Measurements from ENCODE around the gene SLC16A1.
"Not testable (repeated sequence)": the region's sequence is repeated elsewhere in the genome, so short reads cannot be mapped to it uniquely, and the experiment has no call there.

The SLC16A1 gene

DNA sequence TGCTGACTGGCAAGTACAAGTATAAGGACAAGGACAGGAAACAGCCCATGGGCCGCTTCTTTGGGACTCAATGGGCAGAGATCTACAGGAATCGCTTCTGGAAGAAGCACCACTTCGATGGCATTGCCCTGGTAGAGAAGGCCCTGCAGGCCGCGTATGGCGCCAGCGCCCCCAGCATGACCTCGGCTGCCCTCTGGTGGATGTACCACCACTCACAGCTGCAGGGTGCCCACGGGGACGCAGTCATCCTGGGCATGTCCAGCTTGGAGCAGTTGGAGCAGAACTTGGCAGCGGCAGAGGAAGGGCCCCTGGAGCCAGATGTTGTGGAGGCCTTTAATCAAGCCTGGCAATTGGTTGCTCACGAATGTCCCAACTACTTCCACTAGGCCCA, 32.0 kb downstream of the SLC16A1 start:
- DNase-seq (ENCODE audit: low spot score) = no peak

GRCh38 chr1:112923234-112923958, 32.6 kb downstream of the SLC16A1 start:
- DNase-seq (ENCODE audit: low spot score) = no peak

DNA sequence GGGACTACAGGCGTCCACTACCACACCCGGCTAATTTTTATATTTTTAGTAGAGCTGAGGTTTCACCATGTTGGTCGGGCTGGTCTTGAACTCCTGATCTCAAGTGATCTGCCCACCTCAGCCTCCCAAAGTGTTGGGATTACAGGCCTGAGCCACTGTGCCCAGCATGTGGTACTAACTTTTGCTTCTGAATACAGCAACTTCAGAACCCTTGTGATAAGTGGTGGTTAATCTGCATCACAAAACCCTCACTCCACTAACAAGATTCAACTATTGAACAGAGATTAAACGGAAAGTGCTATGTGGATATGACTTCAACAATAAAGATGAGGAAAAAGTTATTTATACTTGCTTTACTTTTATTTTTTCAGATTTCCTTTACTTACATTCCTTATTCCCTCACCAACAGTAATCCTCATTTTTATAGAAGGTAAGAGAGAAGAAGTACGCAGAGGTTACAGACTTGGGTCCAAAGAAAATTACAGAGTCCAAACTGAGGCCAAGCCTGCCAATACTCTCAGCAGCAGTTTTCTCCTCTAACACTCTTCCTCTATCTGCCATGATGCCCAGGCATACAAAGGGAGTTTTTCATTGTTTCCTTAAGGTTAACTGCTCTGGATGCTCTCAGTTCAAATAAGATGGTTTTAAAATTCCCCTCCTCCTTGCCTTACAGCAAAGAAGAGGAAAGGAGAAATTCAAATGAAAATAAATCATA, 44.3 kb downstream of the SLC16A1 start:
- DNase-seq (ENCODE audit: low spot score) = no peak

- DNase-seq (ENCODE audit: low spot score) = no peak
These were observed 46.1 kb downstream of the SLC16A1 start for GRCh38 chr1:112909847-112910246.

DNA sequence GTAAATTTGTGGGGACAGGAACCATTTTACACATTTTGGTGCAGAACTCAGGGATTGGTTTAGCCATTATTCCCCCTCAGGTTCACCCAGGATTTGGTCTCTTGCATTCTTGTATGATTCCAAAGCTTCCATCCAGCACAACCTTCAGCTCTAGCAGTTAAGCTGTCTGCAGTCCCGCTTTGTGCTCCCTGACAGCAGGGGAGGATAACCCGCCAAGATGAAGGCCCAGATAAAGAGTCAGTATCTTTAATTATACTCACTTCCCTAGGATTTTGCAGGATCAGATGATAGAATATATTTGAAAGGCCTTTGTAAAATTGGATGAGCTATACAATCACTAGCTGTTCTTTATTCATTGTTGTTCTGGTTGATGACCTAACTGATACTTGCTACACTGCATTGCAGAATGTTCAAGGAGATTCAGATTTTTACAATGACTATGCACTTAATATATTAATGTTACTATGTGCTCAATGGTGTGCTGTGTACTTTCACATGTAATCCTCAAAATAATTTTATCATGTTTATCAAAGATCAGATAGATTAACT, 49.8 kb downstream of the SLC16A1 start:
- no peak for DNase-seq (ENCODE audit: low spot score)

GRCh38 chr1:112905395-112906149, 50.4 kb downstream of the SLC16A1 start:
- DNase-seq (ENCODE audit: low spot score) = no peak

DNA sequence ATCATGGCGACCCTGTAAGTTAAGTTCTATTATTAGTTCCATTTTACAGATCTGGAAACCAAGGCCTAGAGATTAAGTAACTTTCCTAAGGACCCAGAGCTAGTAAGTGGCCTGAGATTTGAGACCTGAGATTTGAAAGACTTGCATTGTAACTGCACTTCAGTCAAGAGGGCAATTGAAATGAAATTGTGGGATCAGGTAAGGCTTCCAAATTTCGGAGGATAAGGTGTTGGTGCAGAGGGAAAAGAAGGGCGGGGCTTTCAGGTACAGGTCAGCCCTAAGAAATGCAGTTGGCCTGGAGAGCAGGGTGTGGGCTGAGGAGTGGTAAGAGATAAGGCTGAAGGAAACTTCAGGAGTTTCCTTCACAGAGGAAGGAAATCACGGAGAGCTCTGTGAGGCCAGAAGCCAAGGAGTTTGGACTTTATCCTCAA, 51.1 kb downstream of the SLC16A1 start:
- no peak for DNase-seq (ENCODE audit: low spot score)

DNA sequence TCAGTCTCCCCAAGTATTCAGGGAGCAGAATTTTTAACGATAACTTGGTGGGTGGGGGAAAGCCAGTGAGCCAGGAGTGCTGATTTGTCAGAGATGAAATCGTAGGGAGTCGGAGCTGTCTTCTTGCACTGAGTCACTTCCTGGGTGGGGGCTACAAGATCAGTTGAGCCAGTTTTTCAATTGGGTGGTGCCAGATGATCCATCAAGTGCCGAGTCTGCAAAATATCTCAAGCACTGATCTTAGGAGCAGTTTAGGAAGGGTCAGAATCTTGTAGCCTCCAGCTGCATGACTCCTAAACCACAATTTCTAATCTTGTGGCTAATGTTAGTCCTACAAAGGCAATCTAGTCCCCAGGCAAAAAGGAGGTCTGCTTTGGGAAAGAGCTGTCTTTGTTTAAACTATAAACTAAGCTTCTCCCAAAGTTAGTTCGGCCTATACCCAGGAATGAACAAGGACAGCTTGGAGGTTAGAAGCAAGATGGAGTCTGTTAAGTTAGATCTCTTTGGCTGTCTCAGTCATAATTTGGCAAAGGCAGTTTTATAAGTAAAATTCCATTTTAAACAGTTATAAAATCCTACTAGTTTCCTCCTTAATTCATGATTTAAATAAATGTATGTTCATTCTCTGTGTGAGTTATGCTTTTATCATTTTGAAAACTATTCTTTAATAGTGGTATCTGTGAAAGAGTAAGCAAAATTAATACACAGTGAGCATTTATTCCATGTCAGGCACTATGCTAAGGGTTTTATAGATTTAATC, 51.7 kb downstream of the SLC16A1 start:
- DNase-seq (ENCODE audit: low spot score) = no peak

DNA sequence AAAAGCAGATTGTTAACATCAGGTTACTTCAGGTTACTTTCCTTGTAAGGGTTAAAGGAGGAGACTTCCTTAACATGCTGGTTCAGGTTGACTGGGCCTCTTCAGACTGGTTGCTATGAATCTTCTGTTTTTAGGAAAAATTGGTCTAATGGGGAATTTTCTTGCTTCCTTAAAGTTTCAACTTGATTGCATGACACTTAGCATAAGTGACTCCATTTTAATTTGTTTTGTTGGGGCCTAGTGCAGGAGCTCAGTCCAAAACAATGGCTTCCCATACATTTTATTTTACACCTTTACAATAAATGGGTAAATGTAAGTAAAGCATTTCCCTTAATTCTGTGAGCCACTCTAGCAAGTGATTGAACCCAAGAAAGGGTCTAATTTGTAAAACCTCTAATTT, 53.8 kb downstream of the SLC16A1 start:
- DNase-seq (ENCODE audit: low spot score) = no peak

DNA sequence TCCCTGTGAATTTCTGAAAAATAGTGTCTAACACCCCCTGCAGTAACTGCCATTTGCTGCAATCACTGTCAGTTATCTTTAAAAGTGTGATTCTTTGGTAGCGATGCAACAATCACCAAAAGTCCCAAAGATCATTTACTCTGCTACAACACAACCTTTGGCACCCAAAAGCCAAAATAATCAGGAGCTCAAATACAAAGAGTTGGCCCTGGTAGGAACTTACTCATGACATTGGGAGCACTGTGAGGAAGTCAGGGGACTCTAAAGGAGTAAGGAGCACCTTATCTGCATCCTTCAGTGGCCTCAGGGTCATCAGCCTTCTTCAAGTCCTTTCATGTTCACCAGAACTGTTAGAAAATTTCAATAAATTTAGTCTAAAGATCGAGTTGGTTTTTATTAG, 54.6 kb downstream of the SLC16A1 start:
- DNase-seq (ENCODE audit: low spot score) = no peak

- no peak for DNase-seq (ENCODE audit: low spot score)
These were observed 59.2 kb downstream of the SLC16A1 start for GRCh38 chr1:112896783-112897182.

GRCh38 chr1:112894561-112895011, 61.4 kb downstream of the SLC16A1 start:
- DNase-seq (ENCODE audit: low spot score) = no peak

DNA sequence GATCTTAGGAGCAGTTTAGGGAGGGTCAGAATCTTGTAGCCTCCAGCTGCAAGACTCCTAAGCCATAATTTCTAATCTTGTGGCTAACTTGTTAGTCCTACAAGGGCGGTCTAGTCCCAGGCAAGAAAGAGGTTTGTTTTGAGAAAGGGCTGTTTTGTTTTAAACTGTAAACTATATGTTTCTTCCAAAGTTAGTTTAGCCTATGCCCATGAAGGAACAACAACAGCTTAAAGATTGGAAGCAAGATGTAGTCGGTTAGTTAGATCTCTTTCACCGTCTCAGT, 62.0 kb downstream of the SLC16A1 start:
- DNase-seq (ENCODE audit: low spot score) = no peak

- DNase-seq (ENCODE audit: low spot score) = no peak
These were observed 62.5 kb downstream of the SLC16A1 start for GRCh38 chr1:112893288-112894009.

DNA sequence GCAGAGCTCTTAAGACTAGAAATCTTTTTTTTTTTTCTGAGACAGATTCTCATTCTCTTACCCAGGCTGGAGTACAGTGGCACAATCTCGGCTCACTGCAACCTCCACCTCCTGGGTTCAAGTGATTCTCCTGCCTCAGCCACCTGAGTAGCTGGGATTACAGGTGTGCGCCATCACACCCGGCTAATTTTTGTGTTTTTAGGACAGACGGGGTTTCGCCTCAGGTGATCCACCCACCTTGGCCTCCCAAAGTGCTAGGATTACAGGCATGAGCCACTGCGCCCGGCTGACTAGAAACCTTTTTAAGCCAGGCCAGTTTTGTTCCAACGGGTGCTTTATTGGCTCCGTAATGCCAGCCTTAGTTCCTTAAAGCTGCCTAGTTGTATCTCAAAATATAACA, 66.1 kb downstream of the SLC16A1 start:
- not testable (repeated sequence) for DNase-seq (ENCODE audit: low spot score)

DNA sequence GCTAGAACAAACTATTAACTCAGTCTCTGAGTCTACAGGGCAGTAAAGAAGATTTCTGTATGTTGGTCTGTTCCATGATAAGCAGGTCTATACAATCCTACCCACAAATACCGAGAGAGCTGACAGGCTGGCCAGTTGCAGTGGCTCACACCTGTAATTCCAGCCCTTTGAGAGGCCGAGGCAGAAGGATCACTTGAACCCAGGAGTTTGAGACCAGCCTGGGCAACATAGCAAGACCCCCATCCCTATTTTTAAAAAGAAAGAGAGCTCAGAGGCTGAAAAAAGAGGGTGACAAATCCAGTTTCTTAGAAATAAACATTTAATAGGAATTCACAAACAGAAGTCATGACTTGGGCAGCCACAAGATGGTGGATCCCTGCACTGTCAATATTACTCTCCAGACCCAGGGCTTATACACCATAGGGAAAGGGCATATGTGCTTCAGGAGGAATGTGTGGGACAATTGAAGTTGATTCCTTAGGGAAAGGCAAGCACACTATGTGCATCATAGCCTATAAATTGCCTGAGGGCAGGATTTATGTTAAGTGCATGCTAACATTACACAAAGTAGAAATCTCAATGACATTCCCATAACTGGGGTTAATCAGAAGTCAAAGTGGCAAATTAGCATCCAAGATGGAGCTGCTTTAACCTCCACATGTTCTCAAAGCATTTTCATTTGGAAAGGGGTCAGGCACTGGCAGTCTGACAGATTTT, 66.8 kb downstream of the SLC16A1 start:
- DNase-seq (ENCODE audit: low spot score) = no peak

DNA sequence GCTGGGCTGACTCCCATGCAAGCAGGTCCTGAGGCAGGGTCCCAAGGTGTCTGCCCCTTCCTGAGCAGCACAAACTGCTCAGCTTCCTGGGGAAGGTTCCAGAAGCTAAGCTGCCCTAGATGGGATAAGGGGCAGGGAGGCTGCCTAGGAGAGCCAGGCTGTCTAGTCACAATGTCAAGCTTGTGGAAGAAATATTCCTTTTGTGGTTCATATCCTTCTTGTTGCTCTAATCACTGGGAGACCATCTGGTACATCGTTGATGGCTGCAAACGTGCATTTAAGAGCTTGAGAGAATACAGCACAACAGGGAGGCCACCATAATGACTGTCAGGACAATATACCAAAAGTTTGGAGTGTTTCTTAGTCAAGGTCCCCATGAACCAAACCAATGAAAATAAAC, 67.4 kb downstream of the SLC16A1 start:
- DNase-seq (ENCODE audit: low spot score) = no peak

DNA sequence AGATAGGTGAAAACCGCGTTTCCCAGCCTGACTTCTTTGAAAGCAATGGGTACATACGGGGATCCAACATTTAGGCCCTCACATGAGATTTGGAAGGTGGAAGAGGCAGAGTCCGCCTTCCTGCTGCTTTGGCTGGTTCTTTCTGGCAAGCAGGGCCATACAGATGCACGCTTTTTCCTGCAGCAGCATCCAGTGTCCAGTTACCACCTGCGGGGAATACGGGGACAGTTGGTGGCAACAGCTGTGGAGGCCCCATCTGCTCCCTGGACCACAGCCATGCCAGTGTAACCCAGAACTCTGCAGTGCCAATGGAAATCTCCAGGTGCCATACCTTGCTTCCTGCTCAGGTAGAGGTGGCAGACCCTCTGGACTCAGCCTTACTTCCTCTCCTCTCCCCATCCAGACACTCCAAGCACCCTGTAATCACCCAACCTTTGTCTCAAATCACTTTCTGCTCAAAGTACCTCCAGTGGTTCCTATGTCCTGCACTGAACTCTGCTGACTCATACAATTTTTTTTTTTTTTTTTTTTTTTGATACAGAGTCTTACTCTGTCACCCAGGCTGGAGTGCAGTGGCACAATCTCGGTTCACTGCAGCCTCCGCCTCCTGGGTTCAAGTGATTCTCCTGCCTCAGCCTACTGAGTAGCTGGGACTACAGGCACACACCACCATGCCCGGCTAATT, 68.3 kb downstream of the SLC16A1 start:
- no peak for DNase-seq (ENCODE audit: low spot score)

- not testable (repeated sequence) for DNase-seq (ENCODE audit: low spot score)
These were observed 71.0 kb downstream of the SLC16A1 start for GRCh38 chr1:112884996-112885395.

DNA sequence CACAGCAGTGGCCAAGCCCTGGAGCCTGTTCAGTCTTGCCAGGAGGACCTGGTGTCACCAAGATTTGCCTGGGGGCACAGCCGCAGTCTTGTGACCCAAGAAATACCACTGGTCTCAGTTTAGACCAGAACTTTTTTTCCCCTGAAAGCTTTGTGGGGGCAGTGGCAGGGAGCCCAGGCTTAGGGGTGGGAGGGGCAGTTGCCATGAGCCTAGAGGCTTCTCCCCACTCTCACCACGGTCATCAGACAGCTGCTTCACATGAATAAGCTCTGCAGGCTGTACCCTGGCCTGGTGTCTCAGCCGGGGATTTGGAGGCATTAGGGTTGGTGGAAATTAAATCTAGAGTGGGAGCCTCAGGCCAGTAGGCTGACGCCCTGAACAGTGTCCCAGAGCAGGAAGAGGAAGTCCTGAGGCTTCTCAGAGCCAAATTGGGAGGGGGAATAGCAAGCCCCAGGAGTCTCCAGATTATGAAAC, 73.7 kb downstream of the SLC16A1 start:
- DNase-seq (ENCODE audit: low spot score) = no peak

All from left forelimb (tissue), 1 donor.